GM18909 (cell line): ENCODE measurements around the gene DNER.

ENCODE experiments used
- ATAC-seq: cut with Tn5 transposase; IDR thresholded peaks from one replicate; pipeline ENCODE4 v1.9.1; 2021; ENCODE audit warnings: mild to moderate bottlenecking; ENCODE audit not compliant: unreplicated experiment, poor library complexity

DNER gene

DNA sequence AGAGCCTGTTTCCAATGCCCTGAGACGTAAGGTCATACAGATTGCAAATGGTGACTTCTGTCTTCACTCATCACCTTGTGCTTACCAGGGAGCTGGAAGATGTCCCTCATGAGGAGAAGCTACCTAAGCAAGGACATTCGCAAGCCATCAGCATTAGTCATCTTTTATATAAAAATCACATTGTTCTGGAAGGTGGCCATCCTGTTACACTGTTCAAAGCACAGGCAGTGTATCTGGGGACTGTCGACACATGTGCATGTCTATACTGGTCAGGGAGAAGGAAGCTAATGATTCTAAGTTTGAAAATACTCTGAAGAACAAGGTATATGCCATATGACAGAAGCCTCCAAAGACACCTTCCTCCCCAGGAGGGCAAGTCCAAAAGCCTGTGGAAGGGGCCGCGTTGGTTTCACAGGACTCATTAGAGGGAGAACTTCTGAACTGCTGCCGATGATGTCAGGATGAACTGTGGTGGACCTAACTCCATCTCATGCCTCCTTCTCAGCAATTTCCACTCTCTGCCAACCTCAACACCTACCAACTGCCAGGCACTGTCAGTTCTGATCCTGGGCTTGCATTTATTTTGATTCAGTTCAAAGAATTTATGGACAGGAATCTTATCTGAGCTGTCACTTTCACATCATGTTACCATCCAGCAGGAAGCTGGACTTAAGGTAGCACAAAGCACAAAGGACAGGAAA lies 39.4 kb downstream of the DNER start:
- ATAC-seq = no peak

GRCh38 chr2:229673676-229674075 lies 40.7 kb downstream of the DNER start:
- no peak for ATAC-seq

GRCh38 chr2:229672021-229672420 lies 42.3 kb downstream of the DNER start:
- no peak for ATAC-seq

DNA sequence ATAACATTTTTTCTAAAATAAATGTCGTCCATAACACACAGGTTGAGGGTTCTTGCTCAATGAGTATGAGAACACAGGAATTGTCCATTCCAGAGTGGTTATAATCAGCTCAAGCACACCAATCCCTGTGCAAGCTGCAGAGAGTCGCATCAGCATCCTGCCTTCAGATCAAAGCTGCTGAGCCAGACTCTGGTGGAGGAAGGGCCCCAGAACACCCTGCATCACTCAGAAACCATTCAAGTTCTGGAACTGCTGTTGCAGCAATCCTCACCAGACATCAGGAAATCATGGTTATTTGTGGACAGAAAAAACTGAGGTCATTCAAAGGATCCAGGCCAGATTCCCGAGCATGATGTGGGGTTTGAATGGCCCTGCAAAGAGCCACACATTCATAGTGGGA lies 44.5 kb downstream of the DNER start:
- no peak for ATAC-seq

DNA sequence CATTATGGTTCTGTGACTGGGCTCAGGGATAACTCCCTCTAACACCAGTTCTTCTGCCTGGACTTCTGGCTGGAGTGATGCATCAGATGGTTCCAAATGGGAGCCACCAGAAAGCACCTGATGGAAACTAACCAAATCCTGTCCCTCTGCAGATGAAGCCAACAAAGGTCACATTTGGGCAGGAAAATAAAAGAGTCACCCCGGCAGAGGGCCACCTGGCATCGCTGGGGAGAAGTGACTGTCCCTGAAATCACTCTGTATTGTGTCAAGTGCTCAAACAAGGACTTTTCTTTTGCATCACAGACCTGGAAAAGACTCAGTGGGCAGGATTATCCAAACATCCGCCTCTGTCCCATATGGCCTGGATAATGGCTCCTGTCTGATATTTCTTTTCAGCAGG lies 47.5 kb downstream of the DNER start:
- no peak for ATAC-seq

- no peak for ATAC-seq
These were observed 49.2 kb downstream of the DNER start for GRCh38 chr2:229665158-229665557.

DNA sequence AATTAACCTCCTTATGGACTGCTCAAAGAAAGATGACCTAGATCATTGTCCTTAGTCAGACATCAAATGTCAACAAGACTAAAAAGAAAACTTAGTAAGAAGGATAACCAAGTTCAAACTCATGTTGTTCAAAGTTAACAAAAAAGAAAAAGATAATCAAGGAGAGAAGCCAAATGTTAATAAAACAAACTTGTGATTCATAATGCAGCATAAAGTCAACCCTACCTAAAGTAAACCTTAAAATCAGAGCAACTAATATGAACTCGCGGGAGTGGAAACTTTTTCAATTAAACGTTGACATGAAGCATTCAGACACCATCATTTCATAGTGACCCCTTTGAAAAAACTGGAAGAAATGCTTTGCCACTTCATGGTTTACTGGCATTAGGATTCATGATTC lies 52.9 kb downstream of the DNER start:
- ATAC-seq = no peak

GRCh38 chr2:229660951-229661350 lies 53.4 kb downstream of the DNER start:
- no peak for ATAC-seq

GRCh38 chr2:229660391-229660790 lies 54.0 kb downstream of the DNER start:
- ATAC-seq = no peak

DNA sequence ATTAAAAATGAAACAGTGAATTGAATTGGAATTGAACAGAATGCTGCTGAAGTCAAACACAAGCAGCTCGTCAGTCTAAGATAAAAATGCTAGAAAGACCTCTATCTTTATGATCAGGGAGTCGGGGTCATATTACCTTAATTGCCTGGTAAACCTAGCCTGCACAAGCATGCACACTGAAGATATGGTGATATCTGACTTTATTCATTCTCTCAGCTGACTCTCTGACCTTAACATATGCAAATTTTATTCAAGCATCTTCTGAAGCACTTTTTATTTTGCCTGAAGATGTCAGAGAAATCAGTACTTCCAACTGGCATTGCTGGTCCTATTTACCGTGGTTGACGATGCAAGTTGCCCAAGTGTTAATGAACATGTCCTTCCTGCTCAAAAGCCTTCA lies 56.4 kb downstream of the DNER start:
- ATAC-seq = no peak

DNA sequence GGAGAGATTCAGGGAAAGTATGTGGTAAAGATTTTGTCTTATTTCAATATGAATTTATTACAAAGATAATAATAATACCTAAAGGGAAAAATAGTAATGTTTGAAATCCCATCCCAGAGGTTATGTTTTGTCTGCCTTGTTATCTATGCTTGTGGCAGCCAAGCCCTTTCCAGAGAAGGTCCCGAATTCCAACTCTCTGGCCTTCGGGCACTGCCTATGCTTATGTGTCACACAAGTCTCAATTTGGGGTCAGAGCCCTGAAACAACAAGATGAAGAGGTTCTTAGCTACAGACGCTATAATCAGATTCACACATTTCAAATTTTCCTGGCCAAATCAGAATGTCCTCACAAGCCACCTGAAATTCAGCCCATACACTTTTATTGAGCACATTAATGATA lies 59.9 kb downstream of the DNER start:
- no peak for ATAC-seq

DNA sequence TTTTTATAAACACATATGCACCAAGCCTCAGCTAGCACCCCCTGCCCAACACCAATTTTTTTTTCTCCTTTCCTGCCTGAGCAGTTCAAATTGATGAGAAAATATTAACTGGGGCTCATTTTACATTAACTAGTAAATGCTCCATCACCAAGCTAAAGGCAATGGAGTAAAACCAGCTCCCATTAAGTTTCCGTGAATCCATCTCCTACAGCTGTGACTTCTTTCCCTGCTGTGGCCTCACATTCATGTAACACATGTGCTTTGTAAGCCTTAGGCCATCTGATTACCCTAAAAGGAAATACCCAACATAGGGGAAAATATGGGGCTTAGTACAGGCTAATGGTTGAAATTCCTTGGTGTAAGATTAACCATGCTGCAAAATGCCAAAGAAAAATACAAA lies 60.8 kb downstream of the DNER start:
- ATAC-seq = no peak

GRCh38 chr2:229652796-229653195 lies 61.6 kb downstream of the DNER start:
- no peak for ATAC-seq

DNA sequence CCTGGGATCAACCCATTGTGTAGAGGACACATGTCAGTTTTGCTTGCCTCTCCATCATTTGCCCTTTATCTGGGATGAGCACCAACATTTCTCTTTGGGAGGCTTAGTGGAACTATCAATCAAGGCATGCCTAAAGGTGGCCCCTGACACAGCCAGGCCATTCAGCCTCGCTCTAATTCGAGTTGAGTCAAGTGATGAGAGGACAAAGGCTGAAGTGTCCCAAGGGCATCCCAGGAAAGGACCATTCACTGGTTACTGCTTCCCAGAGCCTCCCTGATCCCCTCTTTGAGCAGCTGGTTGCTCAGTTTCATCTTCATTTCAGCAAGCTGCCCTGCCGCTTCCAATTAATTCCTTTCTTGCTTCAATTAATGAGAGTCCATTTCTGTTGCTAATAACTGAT lies 63.5 kb downstream of the DNER start:
- ATAC-seq = no peak

DNA sequence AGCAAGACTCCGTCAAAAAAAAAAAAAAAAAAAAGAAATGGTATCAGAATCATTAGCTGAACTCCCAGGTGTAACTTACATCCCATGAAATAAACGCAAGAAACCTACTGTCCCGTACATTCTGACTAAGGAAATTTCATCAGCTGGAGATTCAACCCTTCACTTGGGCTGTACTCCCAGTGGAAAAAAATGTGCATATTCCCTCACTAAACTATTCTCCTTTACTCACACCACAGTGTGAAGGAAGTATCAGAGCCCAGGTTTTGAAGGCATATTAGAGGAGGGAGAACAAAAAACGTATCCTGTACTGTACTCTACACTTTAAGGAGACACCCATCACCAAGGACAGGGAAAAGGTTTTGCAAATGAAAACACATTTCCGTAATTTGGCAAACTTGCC lies 64.3 kb downstream of the DNER start:
- ATAC-seq = no peak

DNA sequence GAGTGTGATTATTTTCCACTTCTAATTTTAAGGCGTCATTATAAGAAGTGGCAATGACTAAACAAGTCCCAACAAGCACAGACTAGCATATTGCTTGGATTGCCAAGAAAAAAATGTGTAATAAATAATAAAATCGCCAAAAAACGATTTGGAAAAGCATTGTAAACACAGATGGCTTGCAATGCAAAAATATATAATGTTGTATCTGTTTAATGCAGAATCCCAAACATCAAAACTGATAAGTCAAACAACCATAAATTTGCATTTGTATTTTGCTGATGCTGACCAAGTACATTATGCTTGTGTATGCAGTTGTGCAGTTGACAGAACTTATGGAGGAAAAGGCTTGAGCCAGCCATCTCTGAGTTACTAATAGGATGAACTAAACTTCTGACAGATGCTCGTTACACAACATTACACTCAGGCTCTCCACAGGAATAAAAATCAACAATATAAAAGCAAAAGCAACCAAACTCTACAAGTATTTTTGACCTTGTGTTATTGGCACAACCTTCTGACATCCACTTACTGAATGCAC lies 68.1 kb downstream of the DNER start:
- no peak for ATAC-seq

- ATAC-seq = no peak
These were observed 72.0 kb downstream of the DNER start for GRCh38 chr2:229642371-229642770.

GRCh38 chr2:229641676-229642075 lies 72.7 kb downstream of the DNER start:
- no peak for ATAC-seq

GRCh38 chr2:229640636-229641035 lies 73.7 kb downstream of the DNER start:
- ATAC-seq = no peak

GRCh38 chr2:229636571-229636970 lies 77.8 kb downstream of the DNER start:
- no peak for ATAC-seq

- no peak for ATAC-seq
These were observed 79.0 kb downstream of the DNER start for GRCh38 chr2:229635371-229635680.

- ATAC-seq = no peak
These were observed 79.6 kb downstream of the DNER start for GRCh38 chr2:229634601-229635370.
